ENCODE measurements around the gene ANKRD44. TPM values are rescaled to one million over a fixed set of nuclear protein-coding genes. Genes with fewer than 3 reads are reported as not detected.

ANKRD44 gene
- total RNA-seq, 4 donors from 2014 or later, result 9.1 to 20.8 (median 14.9) TPM

GRCh38 chr2:197268786-197269584 lies 41.6 kb downstream of the ANKRD44 start:
- intact Hi-C loops (cut with DNase I; ENCODE audit: low total_unique reads), result no loop called here
- no peak overlapping the region for H3K4me3 ChIP-seq (ENCODE audit: low read depth, poor library complexity, severe bottlenecking)
- TF ChIP-seq CTCF (IDR thresholded peaks at IDR 0.05), result no peak
- TF ChIP-seq POLR2A (IDR thresholded peaks at IDR 0.05), result no peak
- no peak for DNase-seq (ENCODE audit: low spot score in 2 of 2)
- WGBS, 2 donors, result 61% methylated on average over 7 of the region's 7 CpGs

GRCh38 chr2:197266477-197266876 lies 44.1 kb downstream of the ANKRD44 start:
- WGBS, 2 donors, result 64 to 71% methylated on average over 3 of the region's 3 CpGs
- intact Hi-C loops (cut with DNase I; ENCODE audit: low total_unique reads), result no loop called here
- no peak for TF ChIP-seq POLR2A (IDR thresholded peaks at IDR 0.05)
- no peak for TF ChIP-seq CTCF (IDR thresholded peaks at IDR 0.05)
- no peak overlapping the region for H3K4me3 ChIP-seq (ENCODE audit: low read depth, poor library complexity, severe bottlenecking)
- DNase-seq (ENCODE audit: low spot score in 2 of 2), result no peak

- intact Hi-C loops (cut with DNase I; ENCODE audit: low total_unique reads), result no loop called here
- no peak for DNase-seq (ENCODE audit: low spot score in 2 of 2)
- WGBS, 2 donors, result 88% methylated on average over 5 of the region's 5 CpGs
- TF ChIP-seq POLR2A (IDR thresholded peaks at IDR 0.05), result no peak
- TF ChIP-seq CTCF (IDR thresholded peaks at IDR 0.05), result no peak
- no peak overlapping the region for H3K4me3 ChIP-seq (ENCODE audit: low read depth, poor library complexity, severe bottlenecking)
These were observed 44.7 kb downstream of the ANKRD44 start for GRCh38 chr2:197265924-197266323.

GRCh38 chr2:197265036-197265435 lies 45.5 kb downstream of the ANKRD44 start:
- intact Hi-C loops (cut with DNase I; ENCODE audit: low total_unique reads), result no loop called here
- 86 to 92% methylated on average over 4 of the region's 4 CpGs for WGBS, 2 donors
- TF ChIP-seq POLR2A (IDR thresholded peaks at IDR 0.05) (no peak), CTCF (IDR thresholded peaks at IDR 0.05) (no peak)

GRCh38 chr2:197264332-197264731 lies 46.2 kb downstream of the ANKRD44 start:
- DNase-seq (ENCODE audit: low spot score in 2 of 2), result no peak
- H3K4me3 ChIP-seq (ENCODE audit: low read depth, poor library complexity, severe bottlenecking), result no peak overlapping the region
- TF ChIP-seq CTCF (IDR thresholded peaks at IDR 0.05), result no peak
- 72 to 83% methylated on average over 5 of the region's 5 CpGs for WGBS, 2 donors
- intact Hi-C loops (cut with DNase I; ENCODE audit: low total_unique reads), result no loop called here

More at GRCh38 chr2:197265036-197265435, 45.5 kb downstream of the ANKRD44 start:
- no peak overlapping the region for H3K4me3 ChIP-seq (ENCODE audit: low read depth, poor library complexity, severe bottlenecking)
- DNase-seq (ENCODE audit: low spot score in 2 of 2), result no peak

GRCh38 chr2:197263077-197263476 lies 47.5 kb downstream of the ANKRD44 start:
- no peak overlapping the region for H3K4me3 ChIP-seq (ENCODE audit: low read depth, poor library complexity, severe bottlenecking)
- whole genome bisulfite sequencing, 2 donors, result 95 to 97% methylated on average over 9 of the region's 9 CpGs
- TF ChIP-seq POLR2A (IDR thresholded peaks at IDR 0.05) (no peak), CTCF (IDR thresholded peaks at IDR 0.05) (no peak)
- DNase-seq (ENCODE audit: low spot score in 2 of 2), result no peak
- intact Hi-C loops (cut with DNase I; ENCODE audit: low total_unique reads), result no loop called here
